GM21390 (cell line): ENCODE data around the gene AMHR2.

Experiments
- ATAC-seq: cut with Tn5 transposase; IDR thresholded peaks from one replicate; pipeline ENCODE4 v1.9.1; 2021; ENCODE audit not compliant: unreplicated experiment

The AMHR2 gene

GRCh38 chr12:53452159-53453077 lies 28.8 kb downstream of the AMHR2 start:
- ATAC-seq = no peak

GRCh38 chr12:53453953-53454640 lies 30.4 kb downstream of the AMHR2 start:
- ATAC-seq = no peak

- no peak for ATAC-seq
Observed at GRCh38 chr12:53454707-53455106, 31.1 kb downstream of the AMHR2 start.

GRCh38 chr12:53456654-53457366 lies 33.2 kb downstream of the AMHR2 start:
- ATAC-seq = no peak

- no peak for ATAC-seq
Observed at GRCh38 chr12:53459097-53459496, 35.4 kb downstream of the AMHR2 start.

- no peak for ATAC-seq
Observed at GRCh38 chr12:53461059-53461458, 37.4 kb downstream of the AMHR2 start.

- no peak for ATAC-seq
Observed at GRCh38 chr12:53461591-53461990, 37.9 kb downstream of the AMHR2 start.

- ATAC-seq = no peak
Observed at GRCh38 chr12:53462935-53463334, 39.3 kb downstream of the AMHR2 start.

- ATAC-seq = no peak
Observed at GRCh38 chr12:53463802-53464560, 40.3 kb downstream of the AMHR2 start.

- ATAC-seq = no peak
Observed at GRCh38 chr12:53464685-53465418, 41.2 kb downstream of the AMHR2 start.

- ATAC-seq = no peak
Observed at GRCh38 chr12:53465679-53466078, 42.0 kb downstream of the AMHR2 start.

- ATAC-seq = no peak
Observed at GRCh38 chr12:53466640-53467039, 43.0 kb downstream of the AMHR2 start.

GRCh38 chr12:53467082-53467481 lies 43.4 kb downstream of the AMHR2 start:
- no peak for ATAC-seq

- ATAC-seq = no peak
Observed at GRCh38 chr12:53467880-53468279, 44.2 kb downstream of the AMHR2 start.

- ATAC-seq = no peak
Observed at GRCh38 chr12:53468282-53468681, 44.6 kb downstream of the AMHR2 start.

GRCh38 chr12:53472056-53472582 lies 48.5 kb downstream of the AMHR2 start:
- ATAC-seq = no peak

- no peak for ATAC-seq
Observed at GRCh38 chr12:53474077-53474476, 50.4 kb downstream of the AMHR2 start.

GRCh38 chr12:53474819-53475218 lies 51.2 kb downstream of the AMHR2 start:
- ATAC-seq = no peak

GRCh38 chr12:53476769-53477209 lies 53.1 kb downstream of the AMHR2 start:
- no peak for ATAC-seq

- no peak for ATAC-seq
Observed at GRCh38 chr12:53478865-53479264, 55.2 kb downstream of the AMHR2 start.
